DMS 273 (cell line): ENCODE measurements around the gene RAP2A.

Experiments
- DNase-seq: peaks from one replicate; lab custom pipeline; 2025; ENCODE audit not compliant: unreplicated experiment; lab: John Stamatoyannopoulos, UW

Gene RAP2A

GRCh38 chr13:97422118-97423054 is 11.6 kb upstream of the RAP2A start:
- DNase-seq: no peak

GRCh38 chr13:97423300-97424045 is 10.5 kb upstream of the RAP2A start:
- DNase-seq: no peak

GRCh38 chr13:97425590-97425989 is 8.4 kb upstream of the RAP2A start:
- no peak for DNase-seq

DNA sequence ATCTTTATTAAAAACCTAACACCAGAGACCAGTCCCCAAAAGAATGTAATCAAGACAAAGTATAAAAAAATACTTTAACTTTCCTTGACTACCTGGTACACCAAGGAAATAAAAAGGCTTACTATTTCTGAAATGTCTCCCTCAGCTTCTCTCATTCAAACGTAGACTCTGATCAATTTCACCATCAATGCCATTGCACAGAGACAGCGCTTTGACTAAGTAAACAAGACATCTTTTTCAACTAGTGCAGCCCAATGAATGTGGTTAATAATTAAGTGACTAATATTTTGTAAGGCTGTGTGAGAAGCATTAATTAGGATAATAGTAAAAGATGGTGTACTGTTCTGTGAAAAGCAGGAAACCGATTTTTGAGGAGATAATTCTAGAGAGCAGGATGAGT is 7.3 kb upstream of the RAP2A start:
- DNase-seq: no peak

GRCh38 chr13:97429681-97430081 is 4.3 kb upstream of the RAP2A start:
- no peak for DNase-seq

GRCh38 chr13:97430296-97430695 is 3.7 kb upstream of the RAP2A start:
- DNase-seq: no peak

DNA sequence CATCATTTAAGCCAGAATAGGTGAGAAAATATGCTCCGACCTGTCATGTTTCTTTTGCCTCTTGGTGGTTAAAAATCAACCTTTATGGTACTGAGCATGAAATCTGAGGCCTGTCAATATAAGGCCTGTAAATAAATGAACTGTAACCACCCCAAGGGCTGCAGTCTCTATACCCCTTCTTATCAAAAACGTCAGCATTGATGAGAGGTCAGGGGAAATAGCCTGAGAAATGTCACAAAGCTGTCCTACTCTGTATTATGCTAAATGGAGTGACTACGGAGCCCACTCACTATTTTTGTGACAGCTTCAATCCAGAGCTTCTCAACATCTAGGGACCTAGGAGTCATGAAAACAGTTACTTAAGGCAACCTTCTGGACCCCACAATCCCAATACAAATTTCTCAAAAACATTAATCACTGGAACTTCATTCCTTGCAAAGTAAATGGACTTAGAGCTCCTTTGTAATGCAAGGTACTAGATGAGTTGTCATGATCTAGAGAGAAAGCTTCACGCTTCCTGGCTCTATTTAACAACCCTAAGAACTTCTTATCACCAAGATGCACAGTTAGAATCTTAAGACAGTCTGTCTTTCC is 2.7 kb upstream of the RAP2A start:
- no peak for DNase-seq

- peak; percentile 31 for DNase-seq
Observed at GRCh38 chr13:97432232-97432916, 1.6 kb upstream of the RAP2A start.

DNA sequence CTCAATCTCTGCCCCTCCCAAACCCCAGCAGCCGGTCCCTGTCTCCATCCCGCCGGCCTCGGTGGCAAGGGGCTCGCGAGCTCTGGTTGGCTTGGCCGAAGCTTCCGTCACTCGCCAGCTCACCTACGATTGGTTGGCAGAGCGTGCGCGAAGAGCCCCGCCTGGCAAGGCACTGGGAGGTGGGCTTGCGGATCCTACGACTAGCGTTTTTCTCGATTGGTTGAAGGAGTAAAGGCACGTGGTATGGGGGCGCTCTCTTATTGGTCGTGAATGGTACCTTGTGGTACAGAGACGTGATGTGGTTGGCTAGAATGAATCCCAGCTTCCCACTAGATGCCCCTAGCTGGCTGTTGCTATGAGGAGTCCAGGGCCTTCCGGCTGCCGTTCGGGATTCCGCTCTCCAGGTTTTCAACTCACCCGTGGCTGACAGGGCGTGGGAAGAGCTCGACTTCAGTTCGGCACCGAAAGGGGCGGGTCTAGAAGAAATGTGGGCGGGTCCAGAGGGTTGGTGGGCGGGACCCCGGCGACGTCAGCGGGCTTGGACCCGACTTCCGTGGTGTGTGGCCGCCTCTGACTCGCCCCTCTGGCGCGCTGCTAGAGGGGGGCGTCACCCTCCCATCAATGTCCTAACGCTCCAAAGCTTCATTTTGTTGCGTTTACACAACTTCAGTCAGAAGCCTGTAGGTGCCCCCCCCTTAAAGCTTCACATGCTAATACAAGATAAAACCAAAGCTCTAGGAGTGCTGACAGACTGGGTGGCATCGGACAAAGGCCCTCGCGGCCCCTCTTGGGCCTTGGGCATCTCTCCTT is 847 bp upstream of the RAP2A start:
- peak; percentile 98 for DNase-seq

DNA sequence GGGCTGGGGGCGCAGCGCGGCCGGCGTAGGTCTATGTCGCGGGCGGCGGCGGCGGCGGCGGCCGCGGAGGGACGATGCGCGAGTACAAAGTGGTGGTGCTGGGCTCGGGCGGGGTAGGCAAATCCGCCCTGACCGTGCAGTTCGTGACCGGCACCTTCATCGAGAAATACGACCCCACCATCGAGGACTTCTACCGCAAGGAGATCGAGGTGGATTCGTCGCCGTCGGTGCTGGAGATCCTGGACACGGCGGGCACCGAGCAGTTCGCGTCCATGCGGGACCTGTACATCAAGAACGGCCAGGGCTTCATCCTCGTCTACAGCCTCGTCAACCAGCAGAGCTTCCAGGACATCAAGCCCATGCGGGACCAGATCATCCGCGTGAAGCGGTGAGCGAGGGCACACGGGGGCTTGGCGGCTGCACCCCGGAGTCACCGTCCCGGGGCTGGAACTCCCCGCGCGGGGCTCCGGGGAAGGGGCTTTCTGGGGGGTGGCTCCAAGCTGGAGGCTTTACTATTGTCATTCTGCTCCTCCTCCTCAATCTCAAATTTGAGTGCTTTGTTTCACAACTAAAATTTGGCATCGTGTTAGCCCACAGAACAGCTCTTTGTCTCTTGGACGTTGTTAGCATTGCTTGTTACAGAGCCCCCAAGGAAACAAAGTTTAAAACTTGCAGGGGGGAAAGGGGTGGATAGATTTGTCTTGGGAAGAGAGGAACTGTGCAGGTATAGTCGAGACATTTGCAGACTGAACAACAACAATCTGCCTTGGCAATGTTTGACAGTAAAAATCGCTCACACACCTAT is 630 bp downstream of the RAP2A start:
- DNase-seq: peak; percentile 70

DNA sequence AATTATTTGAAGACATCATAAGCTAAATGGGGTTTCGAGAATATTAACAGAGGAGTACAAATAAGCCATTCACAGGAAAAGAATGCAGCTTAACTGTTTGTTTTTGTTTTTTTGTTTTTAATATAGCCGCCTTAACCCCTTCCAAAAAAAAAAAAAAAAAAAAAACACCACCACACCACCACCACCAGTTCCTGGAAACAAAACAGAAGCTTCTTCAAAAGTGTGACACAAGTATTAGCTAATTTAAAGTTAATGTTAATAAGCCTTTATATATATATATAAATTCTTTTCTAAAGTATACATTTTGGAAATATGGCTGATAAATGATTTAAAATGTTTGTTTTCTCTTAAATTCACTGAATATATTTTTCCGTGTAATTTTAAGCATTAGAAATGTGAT is 1.4 kb downstream of the RAP2A start:
- no peak for DNase-seq

- DNase-seq: peak; percentile 5
Observed at GRCh38 chr13:97435794-97436193, 1.8 kb downstream of the RAP2A start.

- no peak for DNase-seq
Observed at GRCh38 chr13:97436845-97437244, 2.9 kb downstream of the RAP2A start.

DNA sequence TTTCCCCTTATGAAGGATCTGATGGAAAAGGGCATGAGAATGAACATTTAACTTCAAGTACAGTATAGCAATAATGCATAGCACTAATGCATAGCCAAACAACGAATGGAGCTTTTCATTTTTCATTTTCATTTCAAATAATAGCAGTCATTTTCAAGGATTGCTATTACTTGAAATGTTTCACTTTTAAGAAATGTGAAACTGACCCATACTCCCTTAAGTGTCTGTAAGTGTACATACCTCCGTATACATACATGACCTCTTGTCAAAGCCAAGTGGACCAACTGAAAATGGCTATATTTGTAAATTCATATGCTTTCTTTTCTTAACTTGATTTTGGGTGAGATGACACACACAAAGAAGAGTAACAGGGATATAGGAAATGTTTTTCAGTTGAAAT is 3.8 kb downstream of the RAP2A start:
- DNase-seq: no peak

- no peak for DNase-seq
Observed at GRCh38 chr13:97438856-97439595, 5.1 kb downstream of the RAP2A start.

GRCh38 chr13:97440598-97441170 is 6.7 kb downstream of the RAP2A start:
- DNase-seq: no peak

DNA sequence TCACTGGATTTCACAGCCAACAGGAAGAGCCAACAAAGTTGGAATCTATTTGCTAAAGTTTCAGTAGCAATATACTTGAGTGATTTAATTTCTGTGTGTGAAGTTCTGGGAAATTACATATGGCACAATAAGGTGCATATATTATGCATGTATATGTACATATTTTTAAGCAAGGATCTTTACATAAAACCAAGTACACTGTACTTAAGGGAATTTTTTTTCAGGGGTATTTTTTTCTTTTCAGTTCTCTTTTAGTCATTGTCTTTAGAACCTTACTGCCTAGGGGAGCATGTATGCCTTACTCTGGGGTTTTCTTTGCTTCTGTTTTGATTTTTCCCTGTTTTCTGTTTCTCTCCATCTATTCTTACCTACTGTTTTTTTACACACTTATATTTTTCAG is 7.4 kb downstream of the RAP2A start:
- no peak for DNase-seq

- DNase-seq: no peak
Observed at GRCh38 chr13:97445522-97446187, 11.7 kb downstream of the RAP2A start.
